Fibroblast of lung (primary cell): ENCODE measurements around the gene TRAPPC2L.

ENCODE experiments used
- CTCF ChIP-seq, 2 donors: IDR thresholded peaks in 1 of 2; conservative IDR thresholded peaks in 1 of 2; 1 replicate in 1 of 2; 2 replicates in 1 of 2; pipeline ENCODE4 v1.5.1; 2011 to 2012; ENCODE audit warnings: low read length in 2 of 2, control low read depth in 1 of 2, inconsistent platforms in 1 of 2, low read depth in 1 of 2, mild to moderate bottlenecking in 1 of 2
- EZH2 ChIP-seq: IDR thresholded peaks from 2 replicates; pipeline ENCODE4 v1.5.1; 2012; ENCODE audit warnings: low read length, control low read depth, mild to moderate bottlenecking; ENCODE audit errors: missing control alignments

GRCh38 chr16:88879788-88880055 is 22.8 kb downstream of the TRAPPC2L start:
- TF ChIP-seq CTCF (conservative IDR thresholded peaks at IDR 0.05 in 1 of 2, IDR thresholded peaks at IDR 0.05 in 1 of 2; ENCODE audit: low read depth in 1 of 2, low read length in 2 of 2) (no peak), EZH2 (no peak)
